ACC112 (cell line): ENCODE measurements around the gene HLA-DPA1.

Experiments used
- H2AFZ ChIP-seq: fragments of 200-600 bp; sonication (generic); one replicate; pipeline ENCODE4 v1.6.0; 2017; ENCODE audit warnings: antibody characterized with exemption, low read length; ENCODE audit not compliant: unreplicated experiment
- H3K27ac ChIP-seq: fragments of 200-600 bp; sonication (generic); 2 replicates; pipeline ENCODE4 v1.5.1; 2014; ENCODE audit warnings: low read depth, mild to moderate bottlenecking, antibody characterized with exemption, low read length, moderate library complexity
- H3K27me3 ChIP-seq: fragments of 200-600 bp; sonication (generic); 2 replicates; pipeline ENCODE4 v1.6.1; 2014; ENCODE audit warnings: mild to moderate bottlenecking, antibody characterized with exemption, low read length, moderate library complexity, mixed read lengths; ENCODE audit not compliant: insufficient read depth
- H3K36me3 ChIP-seq: fragments of 200-600 bp; sonication (generic); 2 replicates; pipeline ENCODE4 v1.6.1; 2016; ENCODE audit warnings: mild to moderate bottlenecking, antibody characterized with exemption, low read length, moderate library complexity, mixed read lengths; ENCODE audit not compliant: insufficient read depth
- H3K4me1 ChIP-seq: fragments of 200-600 bp; sonication (generic); one replicate; pipeline ENCODE4 v1.6.1; 2016; ENCODE audit warnings: low read length, mixed read lengths; ENCODE audit not compliant: insufficient read depth, unreplicated experiment, control insufficient read depth
- H3K4me3 ChIP-seq: fragments of 200-600 bp; sonication (generic); 2 replicates; pipeline ENCODE4 v1.5.1; 2014; ENCODE audit warnings: mild to moderate bottlenecking, low read depth, low read length
- H3K79me2 ChIP-seq: fragments of 200-600 bp; sonication (generic); one replicate; pipeline ENCODE4 v1.6.0; 2016; ENCODE audit warnings: low read length; ENCODE audit not compliant: control insufficient read depth, unreplicated experiment, insufficient read depth

The HLA-DPA1 gene

DNA sequence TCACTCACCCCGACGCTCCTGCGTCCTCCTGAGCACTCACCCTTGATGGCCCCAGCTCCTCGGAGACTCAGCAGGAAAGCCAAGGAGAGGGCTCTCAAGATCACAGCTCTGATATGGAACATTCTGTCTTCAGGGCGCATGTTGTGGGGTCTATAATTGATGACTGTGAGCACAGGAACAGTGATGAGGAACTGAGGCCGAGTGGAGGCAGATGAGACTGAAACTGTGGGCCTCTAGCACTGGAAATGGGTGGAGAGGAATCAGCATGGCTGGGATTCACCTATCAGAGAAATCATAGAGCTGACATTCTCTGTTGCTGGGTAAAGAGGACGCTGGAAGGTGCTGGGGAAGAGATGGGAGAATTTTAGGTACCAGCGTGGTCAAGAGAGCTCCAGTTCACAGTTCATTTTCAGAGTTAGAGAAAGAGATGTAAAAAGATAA is at the start of gene HLA-DPA1:
Gene HLA-DPA1, minus strand, starts transcription at position 219 of the 441 bp plus-strand sequence.
- Histone ChIP-seq H3K27me3 (no peaks in the 10 kb centered on the region), H3K79me2 (no peaks in the 10 kb centered on the region), H2AFZ (peak within 1 kb of the TSS; percentile 65)

GRCh38 chr6:33123181-33123580 is 49.7 kb upstream of the HLA-DPA1 start:
- H2AFZ ChIP-seq = no peak overlapping the region
- H3K27ac ChIP-seq = no peak overlapping the region
- H3K79me2 ChIP-seq = no peaks in the 10 kb centered on the region
- H3K27me3 ChIP-seq = peaks cover 31% of the 10 kb centered on the region
- H3K4me1 ChIP-seq = no peaks in the 10 kb centered on the region
- no peaks in the 10 kb centered on the region for H3K36me3 ChIP-seq
- no peak overlapping the region for H3K4me3 ChIP-seq

More for the DNA sequence above, at the start of gene HLA-DPA1:
- Histone ChIP-seq H3K4me1 (no peaks in the 10 kb centered on the region), H3K27ac (no peak within 1 kb of the TSS), H3K36me3 (peaks cover under 1% of the 10 kb centered on the region; the same call in 1 of the 2 replicates), H3K4me3 (peak within 1 kb of the TSS; percentile 60; the same call in 1 of the 2 replicates)

DNA sequence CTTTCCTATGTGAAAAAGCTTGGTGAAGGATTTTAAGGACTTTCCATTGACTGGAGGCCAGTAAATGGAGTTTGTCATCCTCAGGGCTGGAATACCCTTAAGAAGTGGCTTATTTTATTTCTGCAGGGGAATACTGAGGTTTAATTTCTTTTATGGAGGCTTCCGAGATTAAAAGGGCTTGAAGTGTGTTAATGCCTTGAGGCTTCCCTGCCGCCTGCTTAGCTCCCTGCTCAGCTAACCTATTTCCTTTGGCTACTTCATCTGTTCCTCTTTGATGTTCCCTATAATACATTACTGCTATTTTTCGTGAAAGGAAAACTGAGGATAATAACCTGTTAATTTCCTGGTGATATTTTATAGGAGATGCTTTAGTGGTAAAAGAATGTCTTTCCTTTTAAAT is 46.6 kb upstream of the HLA-DPA1 start:
- Histone ChIP-seq H3K27ac (no peak overlapping the region), H3K4me1 (no peaks in the 10 kb centered on the region), H3K79me2 (no peaks in the 10 kb centered on the region), H3K27me3 (peaks cover 60% of the 10 kb centered on the region), H3K36me3 (no peaks in the 10 kb centered on the region), H3K4me3 (no peak overlapping the region), H2AFZ (no peak overlapping the region)

GRCh38 chr6:33118525-33119123 is 45.2 kb upstream of the HLA-DPA1 start:
- Histone ChIP-seq H3K27me3 (peaks cover 74% of the 10 kb centered on the region), H3K27ac (no peak overlapping the region), H2AFZ (no peak overlapping the region)

DNA sequence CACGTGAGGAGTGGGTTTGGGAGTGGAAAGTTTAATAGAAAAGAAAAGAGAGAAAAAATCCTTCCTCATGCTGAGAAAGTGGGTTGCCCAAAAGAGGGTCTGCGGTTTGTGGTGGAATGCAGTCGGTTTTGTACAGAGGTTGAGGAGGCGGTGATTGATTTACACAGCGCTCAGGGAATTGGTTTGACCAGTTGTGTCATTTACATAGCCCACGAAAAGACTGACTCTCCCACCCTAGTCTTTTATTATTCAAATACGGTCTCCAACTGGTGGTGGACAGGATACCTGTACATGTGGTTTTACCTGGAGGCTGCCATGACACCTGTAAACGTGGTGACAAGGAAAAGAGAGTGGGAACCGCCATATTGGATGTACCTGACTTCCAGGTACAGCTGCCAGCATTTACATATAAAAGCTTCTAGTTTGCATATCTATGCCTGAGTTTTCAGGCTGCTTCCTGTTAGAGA is 44.4 kb upstream of the HLA-DPA1 start:
- Histone ChIP-seq H3K36me3 (no peaks in the 10 kb centered on the region), H3K4me3 (no peak overlapping the region), H3K27ac (no peak overlapping the region), H3K79me2 (no peaks in the 10 kb centered on the region), H3K4me1 (no peaks in the 10 kb centered on the region), H3K27me3 (peaks cover 74% of the 10 kb centered on the region), H2AFZ (no peak overlapping the region)

More at GRCh38 chr6:33118525-33119123, 45.2 kb upstream of the HLA-DPA1 start:
- H3K36me3 ChIP-seq = no peaks in the 10 kb centered on the region
- no peaks in the 10 kb centered on the region for H3K4me1 ChIP-seq
- no peak overlapping the region for H3K4me3 ChIP-seq
- no peaks in the 10 kb centered on the region for H3K79me2 ChIP-seq

- peak overlapping the region; percentile 2 for H2AFZ ChIP-seq
- no peaks in the 10 kb centered on the region for H3K36me3 ChIP-seq
- H3K27ac ChIP-seq = no peak overlapping the region
- H3K4me1 ChIP-seq = no peaks in the 10 kb centered on the region
- peaks cover 80% of the 10 kb centered on the region for H3K27me3 ChIP-seq
- no peak overlapping the region for H3K4me3 ChIP-seq
- H3K79me2 ChIP-seq = no peaks in the 10 kb centered on the region
These were observed 43.6 kb upstream of the HLA-DPA1 start for GRCh38 chr6:33116841-33117711.

- H3K4me1 ChIP-seq = no peaks in the 10 kb centered on the region
- H3K79me2 ChIP-seq = no peaks in the 10 kb centered on the region
- no peaks in the 10 kb centered on the region for H3K36me3 ChIP-seq
- peak overlapping the region; percentile 2 for H2AFZ ChIP-seq
- no peak overlapping the region for H3K27ac ChIP-seq
- H3K4me3 ChIP-seq = no peak overlapping the region
- peaks cover 86% of the 10 kb centered on the region for H3K27me3 ChIP-seq
These were observed 43.0 kb upstream of the HLA-DPA1 start for GRCh38 chr6:33116417-33116816.

DNA sequence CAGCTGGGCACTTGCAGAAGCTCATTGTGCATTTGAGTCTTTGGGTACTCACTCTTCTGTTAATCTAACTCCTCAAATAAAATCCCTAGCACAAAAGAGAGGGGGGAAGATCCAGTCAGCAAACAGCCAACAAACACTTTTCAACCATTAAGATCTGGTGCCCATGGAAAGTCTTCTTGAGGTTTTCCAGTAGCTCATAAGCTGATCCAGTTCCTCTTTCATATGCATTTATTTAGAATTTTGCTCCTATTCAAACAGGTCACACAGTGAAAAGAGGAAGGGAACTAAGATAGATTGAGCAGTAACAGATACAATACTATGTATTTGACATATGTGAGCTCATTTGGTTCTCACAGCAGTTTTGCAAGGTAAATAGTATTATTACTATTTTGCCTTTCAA is 41.0 kb upstream of the HLA-DPA1 start:
- peaks cover 88% of the 10 kb centered on the region for H3K27me3 ChIP-seq
- no peaks in the 10 kb centered on the region for H3K36me3 ChIP-seq
- no peak overlapping the region for H2AFZ ChIP-seq
- no peaks in the 10 kb centered on the region for H3K79me2 ChIP-seq
- no peaks in the 10 kb centered on the region for H3K4me1 ChIP-seq
- no peak overlapping the region for H3K4me3 ChIP-seq
- no peak overlapping the region for H3K27ac ChIP-seq

DNA sequence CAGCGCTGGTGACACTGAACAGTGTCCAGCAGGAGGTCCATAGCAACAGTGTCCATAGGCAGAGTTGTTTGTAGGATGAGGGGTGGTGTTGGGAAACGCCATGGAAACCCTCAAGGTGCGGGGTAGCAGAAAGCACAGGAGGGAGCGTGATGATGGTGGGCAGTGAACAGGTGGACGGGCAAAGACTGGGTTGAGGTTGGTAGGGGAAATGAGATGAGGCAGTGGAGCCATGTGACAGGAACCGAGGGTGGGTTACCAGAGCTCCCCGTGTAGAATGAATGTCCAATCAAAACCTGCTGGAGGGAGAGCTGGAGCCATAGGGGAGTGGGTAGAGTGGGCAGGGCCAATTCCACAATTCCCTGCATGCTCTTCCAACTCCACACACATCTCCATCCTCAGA is 40.3 kb upstream of the HLA-DPA1 start:
- Histone ChIP-seq H3K27me3 (peaks cover 91% of the 10 kb centered on the region), H3K36me3 (no peaks in the 10 kb centered on the region), H3K27ac (no peak overlapping the region), H3K79me2 (no peaks in the 10 kb centered on the region), H2AFZ (no peak overlapping the region), H3K4me3 (no peak overlapping the region), H3K4me1 (no peaks in the 10 kb centered on the region)

GRCh38 chr6:33112148-33112547 is 38.7 kb upstream of the HLA-DPA1 start:
- no peaks in the 10 kb centered on the region for H3K36me3 ChIP-seq
- H3K27me3 ChIP-seq = peaks cover 98% of the 10 kb centered on the region
- H3K4me3 ChIP-seq = no peak overlapping the region
- no peak overlapping the region for H3K27ac ChIP-seq
- no peaks in the 10 kb centered on the region for H3K79me2 ChIP-seq
- H2AFZ ChIP-seq = no peak overlapping the region
- H3K4me1 ChIP-seq = no peaks in the 10 kb centered on the region
